ENCODE results near the gene CDK16. TPM values are rescaled to one million over a fixed set of nuclear protein-coding genes. Genes with fewer than 3 reads are reported as not detected.

CDK16 gene
- total and polyA plus RNA-seq, 2 of the 13 experiments (the other 11 are each of a cell fraction or from before 2014, with no cell fraction given) = 64.5 to 225 TPM

- TF ChIP-seq ZNF20 (CRISPR knock-in tag; IDR thresholded peaks at IDR 0.05) (no peak), TSC22D2 (CRISPR knock-in tag; IDR thresholded peaks at IDR 0.05; ENCODE audit: borderline replicate concordance) (no peak), CSRNP1 (CRISPR knock-in tag; IDR thresholded peaks at IDR 0.05) (peak; percentile 61; the same call in 1 of the 2 replicates), NR2C2 (CRISPR knock-in tag; IDR thresholded peaks at IDR 0.05; ENCODE audit: borderline replicate concordance) (0 out of 2 replicates have a peak, but pooled peaks have one; percentile 13), SRY (CRISPR knock-in tag; IDR thresholded peaks at IDR 0.05) (0 out of 2 replicates have a peak, but pooled peaks have one; percentile 17), CAMTA2 (CRISPR knock-in tag; IDR thresholded peaks at IDR 0.05; ENCODE audit: borderline replicate concordance) (no peak), ZBTB20 (CRISPR knock-in tag; IDR thresholded peaks at IDR 0.05; ENCODE audit: borderline replicate concordance, low read depth) (peak; percentile 55; the same call in 1 of the 2 replicates), TEAD3 (CRISPR knock-in tag; optimal IDR thresholded peaks at IDR 0.05; ENCODE audit: borderline replicate concordance) (peak; percentile 68), POLR2AphosphoS5 (IDR thresholded peaks at IDR 0.05; ENCODE audit: low read depth, low read length) (peak; percentile 85), SMC3 (IDR thresholded peaks at IDR 0.05; ENCODE audit: low read length) (peak; percentile 86), EEA1 (CRISPR knock-in tag; IDR thresholded peaks at IDR 0.05; ENCODE audit: borderline replicate concordance) (no peak), ERF (CRISPR knock-in tag; IDR thresholded peaks at IDR 0.05) (peak; percentile 33; the same call in 1 of the 2 replicates), ARHGAP35 (CRISPR knock-in tag; IDR thresholded peaks at IDR 0.05; ENCODE audit: borderline replicate concordance) (no peak), NFRKB (IDR thresholded peaks at IDR 0.05) (0 out of 2 replicates have a peak, but pooled peaks have one; percentile 21), CTCF (CRISPR knock-in tag; IDR thresholded peaks at IDR 0.05) (peak; percentile 90), DR1 (CRISPR knock-in tag; IDR thresholded peaks at IDR 0.05) (0 out of 2 replicates have a peak, but pooled peaks have one; percentile 44), TAF15 (IDR thresholded peaks at IDR 0.05; ENCODE audit: low read depth, low read length, poor library complexity, severe bottlenecking) (peak; percentile 44), KDM1A (CRISPR knock-in tag; IDR thresholded peaks at IDR 0.05) (no peak), ZNF205 (CRISPR knock-in tag; IDR thresholded peaks at IDR 0.05) (no peak)
- TF ChIP-seq, protein P1, sequence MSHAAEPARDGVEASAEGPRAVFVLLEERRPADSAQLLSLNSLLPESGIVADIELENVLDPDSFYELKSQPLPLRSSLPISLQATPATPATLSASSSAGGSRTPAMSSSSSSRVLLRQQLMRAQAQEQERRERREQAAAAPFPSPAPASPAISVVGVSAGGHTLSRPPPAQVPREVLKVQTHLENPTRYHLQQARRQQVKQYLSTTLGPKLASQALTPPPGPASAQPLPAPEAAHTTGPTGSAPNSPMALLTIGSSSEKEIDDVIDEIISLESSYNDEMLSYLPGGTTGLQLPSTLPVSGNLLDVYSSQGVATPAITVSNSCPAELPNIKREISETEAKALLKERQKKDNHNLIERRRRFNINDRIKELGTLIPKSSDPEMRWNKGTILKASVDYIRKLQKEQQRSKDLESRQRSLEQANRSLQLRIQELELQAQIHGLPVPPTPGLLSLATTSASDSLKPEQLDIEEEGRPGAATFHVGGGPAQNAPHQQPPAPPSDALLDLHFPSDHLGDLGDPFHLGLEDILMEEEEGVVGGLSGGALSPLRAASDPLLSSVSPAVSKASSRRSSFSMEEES (CRISPR knock-in tag; IDR thresholded peaks at IDR 0.05) = no peak
- TF ChIP-seq, protein P2, sequence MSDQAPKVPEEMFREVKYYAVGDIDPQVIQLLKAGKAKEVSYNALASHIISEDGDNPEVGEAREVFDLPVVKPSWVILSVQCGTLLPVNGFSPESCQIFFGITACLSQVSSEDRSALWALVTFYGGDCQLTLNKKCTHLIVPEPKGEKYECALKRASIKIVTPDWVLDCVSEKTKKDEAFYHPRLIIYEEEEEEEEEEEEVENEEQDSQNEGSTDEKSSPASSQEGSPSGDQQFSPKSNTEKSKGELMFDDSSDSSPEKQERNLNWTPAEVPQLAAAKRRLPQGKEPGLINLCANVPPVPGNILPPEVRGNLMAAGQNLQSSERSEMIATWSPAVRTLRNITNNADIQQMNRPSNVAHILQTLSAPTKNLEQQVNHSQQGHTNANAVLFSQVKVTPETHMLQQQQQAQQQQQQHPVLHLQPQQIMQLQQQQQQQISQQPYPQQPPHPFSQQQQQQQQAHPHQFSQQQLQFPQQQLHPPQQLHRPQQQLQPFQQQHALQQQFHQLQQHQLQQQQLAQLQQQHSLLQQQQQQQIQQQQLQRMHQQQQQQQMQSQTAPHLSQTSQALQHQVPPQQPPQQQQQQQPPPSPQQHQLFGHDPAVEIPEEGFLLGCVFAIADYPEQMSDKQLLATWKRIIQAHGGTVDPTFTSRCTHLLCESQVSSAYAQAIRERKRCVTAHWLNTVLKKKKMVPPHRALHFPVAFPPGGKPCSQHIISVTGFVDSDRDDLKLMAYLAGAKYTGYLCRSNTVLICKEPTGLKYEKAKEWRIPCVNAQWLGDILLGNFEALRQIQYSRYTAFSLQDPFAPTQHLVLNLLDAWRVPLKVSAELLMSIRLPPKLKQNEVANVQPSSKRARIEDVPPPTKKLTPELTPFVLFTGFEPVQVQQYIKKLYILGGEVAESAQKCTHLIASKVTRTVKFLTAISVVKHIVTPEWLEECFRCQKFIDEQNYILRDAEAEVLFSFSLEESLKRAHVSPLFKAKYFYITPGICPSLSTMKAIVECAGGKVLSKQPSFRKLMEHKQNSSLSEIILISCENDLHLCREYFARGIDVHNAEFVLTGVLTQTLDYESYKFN (CRISPR knock-in tag; conservative IDR thresholded peaks at IDR 0.05) = peak; percentile 22; the same call in 1 of the 2 replicates
Measured at GRCh38 chrX:47193475-47194193, 24.8 kb upstream of the CDK16 start, which contains the start of gene UBA1 (continued).

Data from HepG2 (cell line).